Body of pancreas (tissue), 4 donors: ENCODE measurements around the gene NKIRAS1.

Experiments
- POLR2A ChIP-seq, 3 donors: fragments of 450-650 bp; IDR thresholded peaks; one replicate each; pipeline ENCODE4 v1.6.1; 2016; ENCODE audit warnings: antibody characterized with exemption in 3 of 3, mild to moderate bottlenecking in 2 of 3
- TF ChIP-seq, protein P1 (sequence below), 7 experiments: fragments of 450-650 bp in 4 of 7; fragments of 200-600 bp in 3 of 7; sonication (generic) in 3 of 7; IDR thresholded peaks; one replicate each; pipeline ENCODE4 v1.5.1; 2016 to 2019; ENCODE audit warnings: antibody characterized with exemption in 7 of 7

DNA sequence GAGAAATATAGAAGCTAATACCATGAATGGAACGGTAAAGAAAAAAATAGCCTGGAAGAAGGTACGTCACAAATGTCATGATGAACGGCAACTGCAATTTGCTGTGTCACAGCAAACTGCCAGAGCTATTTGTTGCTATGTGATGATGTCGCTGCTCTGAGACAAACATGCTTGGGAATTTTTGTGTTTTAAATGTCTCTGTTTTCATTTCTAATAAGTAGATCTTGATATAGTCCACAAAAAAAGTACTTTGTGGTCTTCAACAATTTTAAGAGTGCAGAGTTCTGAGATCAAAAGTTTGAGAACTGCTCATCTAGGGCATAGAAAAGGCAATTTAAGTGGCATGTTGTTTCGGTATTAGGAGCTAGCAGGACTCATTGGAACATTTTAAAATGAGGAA is 24.0 kb upstream of the NKIRAS1 start:
- TF ChIP-seq, protein P1, sequence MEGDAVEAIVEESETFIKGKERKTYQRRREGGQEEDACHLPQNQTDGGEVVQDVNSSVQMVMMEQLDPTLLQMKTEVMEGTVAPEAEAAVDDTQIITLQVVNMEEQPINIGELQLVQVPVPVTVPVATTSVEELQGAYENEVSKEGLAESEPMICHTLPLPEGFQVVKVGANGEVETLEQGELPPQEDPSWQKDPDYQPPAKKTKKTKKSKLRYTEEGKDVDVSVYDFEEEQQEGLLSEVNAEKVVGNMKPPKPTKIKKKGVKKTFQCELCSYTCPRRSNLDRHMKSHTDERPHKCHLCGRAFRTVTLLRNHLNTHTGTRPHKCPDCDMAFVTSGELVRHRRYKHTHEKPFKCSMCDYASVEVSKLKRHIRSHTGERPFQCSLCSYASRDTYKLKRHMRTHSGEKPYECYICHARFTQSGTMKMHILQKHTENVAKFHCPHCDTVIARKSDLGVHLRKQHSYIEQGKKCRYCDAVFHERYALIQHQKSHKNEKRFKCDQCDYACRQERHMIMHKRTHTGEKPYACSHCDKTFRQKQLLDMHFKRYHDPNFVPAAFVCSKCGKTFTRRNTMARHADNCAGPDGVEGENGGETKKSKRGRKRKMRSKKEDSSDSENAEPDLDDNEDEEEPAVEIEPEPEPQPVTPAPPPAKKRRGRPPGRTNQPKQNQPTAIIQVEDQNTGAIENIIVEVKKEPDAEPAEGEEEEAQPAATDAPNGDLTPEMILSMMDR (IDR thresholded peaks at IDR 0.05), result no peak
- no peak for TF ChIP-seq POLR2A (IDR thresholded peaks at IDR 0.05)
